IPS-18c (cell line): ENCODE measurements around the gene EPS15.
"Not testable (repeated sequence)": the region's sequence is repeated elsewhere in the genome, so short reads cannot be mapped to it uniquely, and the experiment has no call there.

Experiments used
- H3K4me3 ChIP-seq: 2 replicates; pipeline ENCODE4 v1.7.0; 2013; ENCODE audit warnings: low read depth, mild to moderate bottlenecking, low read length, moderate library complexity; ENCODE audit not compliant: insufficient read depth
- H3K9me3 ChIP-seq: one replicate; pipeline ENCODE4 v1.6.1; 2013; ENCODE audit warnings: mild to moderate bottlenecking, low read length, moderate library complexity; ENCODE audit not compliant: control insufficient read depth, insufficient read depth

The EPS15 gene

GRCh38 chr1:51497340-51497739 is 21.7 kb downstream of the EPS15 start:
- Histone ChIP-seq H3K9me3 (peaks cover 2% of the 10 kb centered on the region), H3K4me3 (no peak overlapping the region)

- Histone ChIP-seq H3K4me3 (no peak overlapping the region), H3K9me3 (peaks cover 3% of the 10 kb centered on the region)
These were observed 24.8 kb downstream of the EPS15 start for GRCh38 chr1:51494138-51494830.

GRCh38 chr1:51491166-51491981 is 27.7 kb downstream of the EPS15 start:
- Histone ChIP-seq H3K4me3 (no peak overlapping the region), H3K9me3 (peaks cover 3% of the 10 kb centered on the region)

- no peak overlapping the region for H3K4me3 ChIP-seq
- peaks cover 3% of the 10 kb centered on the region for H3K9me3 ChIP-seq
These were observed 29.6 kb downstream of the EPS15 start for GRCh38 chr1:51489472-51489871.

GRCh38 chr1:51488372-51489050 is 30.6 kb downstream of the EPS15 start:
- H3K9me3 ChIP-seq: peaks cover 3% of the 10 kb centered on the region
- H3K4me3 ChIP-seq: no peak overlapping the region

GRCh38 chr1:51487628-51488027 is 31.4 kb downstream of the EPS15 start:
- peaks cover 3% of the 10 kb centered on the region for H3K9me3 ChIP-seq
- H3K4me3 ChIP-seq: no peak overlapping the region

GRCh38 chr1:51484591-51484990 is 34.5 kb downstream of the EPS15 start:
- no peak overlapping the region for H3K4me3 ChIP-seq
- H3K9me3 ChIP-seq: peaks cover 4% of the 10 kb centered on the region

GRCh38 chr1:51482881-51483280 is 36.2 kb downstream of the EPS15 start:
- Histone ChIP-seq H3K9me3 (peaks cover 2% of the 10 kb centered on the region), H3K4me3 (no peak overlapping the region)

GRCh38 chr1:51474832-51475620 is 44.0 kb downstream of the EPS15 start:
- H3K4me3 ChIP-seq, H3K9me3 ChIP-seq: not testable (repeated sequence)

- no peak overlapping the region for H3K4me3 ChIP-seq
- H3K9me3 ChIP-seq: no peaks in the 10 kb centered on the region
These were observed 45.5 kb downstream of the EPS15 start for GRCh38 chr1:51473331-51474115.

- Histone ChIP-seq H3K9me3 (no peaks in the 10 kb centered on the region), H3K4me3 (no peak overlapping the region)
These were observed 46.7 kb downstream of the EPS15 start for GRCh38 chr1:51472359-51472758.

GRCh38 chr1:51469518-51469917 is 49.5 kb downstream of the EPS15 start:
- H3K9me3 ChIP-seq: no peaks in the 10 kb centered on the region

GRCh38 chr1:51464828-51465227 is 54.2 kb downstream of the EPS15 start:
- no peak overlapping the region for H3K4me3 ChIP-seq
- no peaks in the 10 kb centered on the region for H3K9me3 ChIP-seq

More at GRCh38 chr1:51469518-51469917, 49.5 kb downstream of the EPS15 start:
- H3K4me3 ChIP-seq: no peak overlapping the region

GRCh38 chr1:51463561-51463960 is 55.5 kb downstream of the EPS15 start:
- H3K4me3 ChIP-seq: no peak overlapping the region
- no peaks in the 10 kb centered on the region for H3K9me3 ChIP-seq

GRCh38 chr1:51462289-51462688 is 56.8 kb downstream of the EPS15 start:
- H3K4me3 ChIP-seq, H3K9me3 ChIP-seq: not testable (repeated sequence)

GRCh38 chr1:51454554-51454953 is 64.5 kb downstream of the EPS15 start:
- Histone ChIP-seq H3K4me3 (no peak overlapping the region), H3K9me3 (no peaks in the 10 kb centered on the region)
